Eye (tissue), 1 donor: ENCODE measurements around the gene LMOD3.
A peak's percentile ranks its signal among the peaks of the same experiment; 100 is the strongest.

ENCODE experiments used
- DNase-seq: peaks from one replicate; pipeline ENCODE4 v3.0.0-alpha.2; 2015

Gene LMOD3

DNA sequence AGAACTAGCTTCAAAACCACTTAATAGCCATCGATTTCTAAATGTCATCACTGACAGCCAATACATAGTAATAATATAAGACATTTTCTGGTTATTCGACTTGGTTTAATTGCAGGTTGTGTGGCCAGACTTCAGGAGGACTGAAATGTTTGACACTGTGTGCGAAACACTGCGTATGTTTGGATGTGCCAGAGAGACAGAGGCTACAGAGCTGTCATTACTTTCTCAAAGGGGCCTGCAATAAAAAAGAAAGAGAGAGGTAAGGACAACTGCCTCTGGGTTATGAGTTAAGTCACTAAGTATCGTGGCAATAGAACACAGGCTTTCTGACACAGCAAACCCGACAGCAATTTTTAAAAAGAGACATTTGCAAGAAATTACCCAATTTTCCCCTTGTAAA is 882 bp downstream of the LMOD3 start:
- no peak for DNase-seq

DNA sequence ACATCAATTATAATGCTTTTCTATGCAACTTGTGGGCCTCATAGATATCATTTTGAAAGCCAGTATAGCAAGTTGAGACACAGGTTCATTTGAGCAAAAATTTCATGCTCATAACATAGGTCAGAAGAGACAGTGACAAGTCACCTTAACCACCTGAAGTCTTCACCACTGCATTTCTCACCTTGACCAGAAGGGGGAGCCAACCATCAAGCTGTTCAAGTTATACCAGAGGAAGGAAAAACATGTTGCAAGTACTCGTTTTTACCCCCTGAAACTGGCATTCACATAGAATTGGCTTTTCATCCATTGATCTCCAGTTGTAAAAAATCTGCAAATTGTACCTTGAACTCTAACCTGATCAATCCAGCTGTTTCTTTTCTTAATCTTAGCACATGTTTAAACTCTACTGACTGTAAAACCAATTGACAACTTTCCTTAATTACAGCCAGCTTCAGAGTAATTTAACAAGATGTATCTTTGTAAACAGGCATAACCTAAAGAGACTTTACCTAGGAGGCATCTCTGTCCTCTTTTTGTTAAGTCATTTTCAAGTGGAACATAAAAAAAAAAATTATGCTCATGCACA is 1.4 kb downstream of the LMOD3 start:
- DNase-seq, result peak; percentile 89

DNA sequence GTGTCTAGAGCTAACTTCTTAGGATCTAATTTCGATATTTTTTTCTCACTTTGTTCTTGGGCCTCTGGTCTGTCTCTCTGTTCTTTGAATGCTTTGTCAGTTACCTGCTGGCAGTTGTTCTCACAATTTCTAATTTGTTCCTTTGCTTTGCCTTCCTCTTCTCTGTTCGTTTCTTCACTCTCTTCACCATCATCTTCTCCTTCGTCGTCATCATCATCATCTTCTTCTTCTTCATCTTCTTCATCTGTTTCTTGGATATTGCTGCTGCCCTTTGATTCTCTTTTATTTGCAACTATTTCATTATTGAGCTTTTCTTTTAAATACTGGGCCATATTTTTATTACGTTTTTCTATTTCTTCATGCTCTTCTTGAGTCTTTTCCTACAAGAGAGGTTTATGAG is 2.7 kb downstream of the LMOD3 start:
- DNase-seq, result no peak

DNA sequence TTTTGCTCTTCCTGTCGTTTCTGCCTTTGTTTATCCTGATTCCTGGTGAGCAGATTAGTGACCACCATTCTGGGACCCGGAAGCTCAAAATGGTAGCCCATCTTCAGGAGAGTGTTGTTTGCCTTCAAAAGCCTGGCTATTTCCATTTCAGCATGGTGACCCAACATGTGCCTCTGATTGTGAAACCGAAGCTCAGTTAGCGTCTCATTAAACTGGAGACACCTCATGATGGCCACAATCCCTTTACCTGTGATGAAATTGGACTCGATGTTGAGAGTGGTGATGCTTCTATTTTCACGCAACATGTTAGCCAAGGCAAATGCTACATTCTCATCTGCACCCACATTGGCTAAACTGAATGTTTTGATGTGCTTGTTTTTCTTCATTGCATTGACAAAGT is 3.3 kb downstream of the LMOD3 start:
- no peak for DNase-seq

DNA sequence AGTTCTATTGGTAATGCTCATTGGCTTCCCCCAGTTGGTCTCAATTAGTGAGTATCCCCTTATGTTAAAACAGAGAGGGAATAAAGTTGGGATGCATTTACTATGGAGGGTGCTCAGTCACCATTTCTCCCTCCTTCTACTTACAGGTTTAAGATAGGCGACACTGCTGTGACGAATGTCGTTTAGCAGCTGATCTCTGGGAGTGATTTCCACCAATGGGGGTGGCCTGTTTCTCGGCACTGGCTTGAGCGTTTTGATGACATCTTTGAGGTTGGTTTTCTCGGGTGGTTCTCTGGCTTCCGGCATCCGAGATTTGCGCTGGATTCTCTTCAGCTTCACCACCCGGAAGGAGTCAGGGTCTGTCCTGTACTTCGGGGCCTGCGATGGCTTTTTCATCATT is 3.8 kb downstream of the LMOD3 start:
- no peak for DNase-seq

DNA sequence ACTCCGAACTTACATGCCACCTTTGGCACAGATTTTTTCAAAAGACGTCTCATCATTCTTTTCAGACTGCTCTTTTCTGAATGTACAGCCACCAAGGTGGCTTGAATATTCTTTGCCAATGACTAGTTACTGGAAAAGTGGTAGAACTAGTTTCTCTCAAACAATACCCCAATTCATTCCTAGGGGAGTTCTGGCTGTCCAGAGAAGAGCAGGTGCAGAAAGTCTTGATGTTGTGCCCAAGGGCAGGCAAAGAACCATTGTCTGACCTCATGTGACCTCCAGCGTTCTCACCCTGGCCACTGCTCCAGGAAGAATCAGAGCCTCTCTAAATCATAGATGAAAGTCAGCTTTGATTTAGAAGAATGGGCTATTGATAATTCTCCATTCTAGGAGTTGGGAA is 5.5 kb downstream of the LMOD3 start:
- no peak for DNase-seq

DNA sequence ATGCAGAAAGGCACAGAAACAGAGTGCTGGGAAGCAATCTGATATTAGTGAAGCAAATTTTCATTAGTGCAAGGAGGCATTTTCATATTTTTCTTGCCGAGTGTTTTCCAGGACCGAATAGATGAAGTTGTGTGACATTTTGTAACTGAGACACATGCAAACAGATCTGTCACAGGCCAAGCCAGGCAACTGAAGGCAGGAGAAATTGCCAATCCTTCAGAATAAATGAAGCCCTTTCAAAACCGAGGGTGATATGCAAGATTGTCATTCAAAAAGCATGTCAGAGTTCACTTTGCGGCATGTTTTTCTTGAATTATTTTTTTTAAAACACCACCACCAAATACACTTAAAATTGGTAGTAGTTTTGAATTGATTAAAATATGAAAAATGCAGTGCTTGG is 6.2 kb downstream of the LMOD3 start:
- DNase-seq, result no peak

DNA sequence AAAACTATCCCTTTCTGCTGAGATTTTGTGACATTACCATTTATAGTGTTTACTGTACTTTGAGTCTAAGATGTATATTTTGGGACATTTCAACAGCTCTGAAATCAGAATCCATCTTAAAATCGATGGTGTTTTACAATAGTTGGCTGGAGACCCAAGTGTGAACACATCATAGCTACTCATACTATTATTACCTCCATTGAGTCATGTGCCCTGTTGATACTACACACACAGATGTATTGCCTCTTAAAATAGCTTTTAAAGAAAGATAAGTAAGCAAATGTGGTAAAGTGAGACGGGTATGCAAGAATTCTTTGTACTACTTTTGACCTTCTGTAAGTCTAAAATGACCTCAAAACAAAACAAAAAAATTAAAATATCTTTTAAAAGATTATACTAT is 6.7 kb downstream of the LMOD3 start:
- no peak for DNase-seq

DNA sequence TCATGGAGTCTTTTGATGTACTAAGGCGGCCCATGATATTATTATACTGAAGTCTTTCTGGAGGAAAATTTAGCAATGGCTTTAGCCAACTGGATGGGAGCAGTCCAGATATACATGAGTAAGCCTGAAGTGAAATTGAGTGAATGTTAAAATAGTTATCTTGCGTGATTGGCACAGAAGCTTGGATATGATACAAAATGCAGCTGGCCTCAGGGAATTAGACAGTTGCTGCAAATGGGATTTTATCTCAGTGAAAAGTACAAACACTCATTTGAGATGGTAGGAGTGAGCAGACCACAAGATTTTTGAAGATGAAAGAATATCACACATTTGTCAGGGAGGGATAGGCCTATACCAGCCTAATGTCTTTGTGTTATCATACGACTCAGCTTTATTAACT is 8.9 kb downstream of the LMOD3 start:
- DNase-seq, result no peak

DNA sequence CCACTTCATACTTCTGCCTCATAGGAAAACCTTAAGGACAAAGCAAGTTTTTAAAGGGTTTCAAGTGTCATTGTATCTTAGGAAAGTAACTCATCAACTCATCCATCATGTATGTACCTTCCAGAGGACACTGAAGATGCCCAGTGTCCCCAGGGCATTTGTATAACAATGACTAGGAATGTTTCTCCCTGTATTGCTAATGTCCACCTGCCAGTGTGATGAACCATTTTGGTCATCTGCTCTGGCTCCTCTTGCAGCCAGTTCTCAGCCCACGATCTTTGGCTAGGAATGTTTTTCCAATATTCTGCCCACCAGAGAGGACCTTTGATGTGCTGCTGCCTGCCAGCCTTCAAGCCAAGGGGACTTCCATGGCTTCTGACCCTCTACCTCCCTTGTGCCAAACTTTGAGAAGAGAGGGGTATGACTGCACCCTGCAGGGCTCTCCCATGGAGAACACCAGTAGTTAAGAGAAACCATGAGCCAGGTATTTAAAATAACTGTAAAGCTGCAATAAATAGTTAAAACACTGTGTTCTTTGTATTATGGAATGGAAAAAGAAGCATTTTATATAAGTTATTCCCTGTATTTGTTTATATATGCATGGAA is 11.4 kb downstream of the LMOD3 start:
- DNase-seq, result no peak

DNA sequence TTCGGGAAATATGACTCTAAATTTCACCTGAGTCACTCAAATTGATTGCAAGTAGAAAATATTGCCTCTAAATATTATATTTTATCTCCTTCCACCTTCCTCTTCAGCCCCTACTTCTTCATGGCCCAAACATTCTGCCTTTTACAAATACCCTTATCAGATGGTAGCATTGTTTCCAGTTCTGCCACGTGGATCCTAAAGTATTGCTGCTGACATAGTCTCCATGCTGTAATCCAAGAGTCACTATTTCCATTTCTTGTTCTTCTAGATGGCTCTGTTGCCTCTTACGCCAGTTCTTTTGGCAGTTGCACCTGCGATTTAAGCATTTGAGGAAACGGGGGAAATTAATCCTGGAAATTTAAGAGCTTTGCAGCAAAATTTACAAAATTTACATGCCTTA is 13.6 kb downstream of the LMOD3 start:
- no peak for DNase-seq

DNA sequence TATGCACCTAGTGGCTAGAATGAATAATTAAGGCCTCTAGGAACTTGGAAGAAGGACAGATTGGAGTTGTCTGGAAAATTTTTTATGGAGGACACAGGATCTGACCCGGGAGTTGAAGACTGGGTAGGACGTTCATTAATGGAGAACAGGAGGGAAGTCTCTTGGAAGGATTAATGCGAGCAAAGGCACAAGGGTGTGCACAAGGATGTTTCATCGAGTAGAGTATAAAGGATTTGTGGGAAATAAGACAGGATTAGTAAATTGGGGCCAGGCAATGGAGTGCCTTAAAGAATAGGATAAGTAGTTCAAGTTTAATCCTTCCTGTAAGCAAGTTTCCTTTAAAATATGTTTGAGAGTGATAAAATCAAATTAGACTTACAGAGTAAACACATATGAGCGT is 14.6 kb downstream of the LMOD3 start:
- DNase-seq, result no peak

DNA sequence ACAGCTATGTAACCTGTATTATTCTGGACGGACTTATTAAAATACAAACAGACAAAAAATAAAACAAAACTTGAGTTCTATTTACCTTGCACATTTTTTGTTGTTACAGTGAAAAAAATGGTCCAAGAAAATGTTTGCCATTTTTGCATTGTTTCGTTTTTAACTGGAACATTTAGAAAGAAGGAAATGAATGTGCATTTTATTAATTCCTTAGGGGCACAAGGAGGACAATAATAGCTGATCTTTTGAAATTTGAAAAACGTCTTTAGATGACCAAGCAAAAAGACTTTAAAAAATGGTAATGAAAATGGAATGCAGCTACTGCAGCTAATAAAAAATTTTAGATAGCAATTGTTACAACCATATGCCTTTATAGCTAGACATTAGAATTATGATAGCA is 17.1 kb downstream of the LMOD3 start:
- no peak for DNase-seq

DNA sequence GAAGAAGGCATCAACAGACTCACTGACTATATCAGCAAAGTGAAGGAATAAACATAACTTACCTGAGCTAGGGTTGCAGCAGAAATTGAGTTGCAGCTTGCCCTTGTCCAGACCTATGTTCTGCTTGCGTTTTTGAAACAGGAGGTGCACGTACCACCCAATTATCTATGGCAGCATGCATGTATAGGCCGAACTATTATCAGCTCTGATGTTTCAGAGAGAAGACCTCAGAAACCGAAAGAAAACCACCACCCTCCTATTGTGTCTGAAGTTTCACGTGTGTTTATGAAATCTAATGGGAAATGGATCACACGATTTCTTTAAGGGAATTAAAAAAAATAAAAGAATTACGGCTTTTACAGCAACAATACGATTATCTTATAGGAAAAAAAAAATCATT is 17.8 kb downstream of the LMOD3 start:
- DNase-seq, result no peak

DNA sequence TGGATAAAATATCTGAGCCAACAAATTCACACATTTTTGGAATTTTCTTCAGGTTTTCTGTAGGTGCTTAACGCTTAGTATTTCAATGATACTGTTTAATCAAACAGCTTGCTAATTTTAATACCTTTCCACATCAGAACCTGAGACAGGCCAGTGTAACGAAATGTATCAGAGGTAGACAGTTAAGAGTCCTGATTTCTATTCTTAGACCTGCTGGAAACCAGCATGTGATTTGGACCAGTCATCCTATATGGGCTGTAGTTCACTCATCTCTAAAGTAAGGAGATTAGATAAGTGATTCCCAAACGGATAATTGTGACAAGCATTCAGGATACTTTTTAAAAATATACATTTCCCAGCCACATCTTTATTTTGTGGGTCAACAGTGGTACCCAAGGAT is 19.3 kb downstream of the LMOD3 start:
- DNase-seq, result no peak

DNA sequence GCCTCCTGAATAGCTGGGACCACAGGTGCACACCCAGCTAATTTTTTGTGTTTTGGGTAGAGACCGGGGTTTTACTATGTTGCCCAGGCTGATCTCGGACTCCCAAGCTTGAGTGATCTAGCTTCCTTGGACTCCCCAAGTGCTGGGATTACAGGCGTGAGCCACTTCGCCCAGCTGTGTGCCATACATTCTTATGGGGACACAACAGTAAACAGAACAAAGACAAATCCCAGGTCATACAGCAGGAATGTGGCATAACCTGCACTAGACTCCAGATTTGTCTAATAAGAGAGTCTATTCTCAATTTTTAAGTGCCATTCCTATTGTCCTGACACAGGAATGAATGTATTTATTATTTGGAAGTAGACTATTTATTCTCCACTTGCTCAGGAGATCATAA is 20.0 kb downstream of the LMOD3 start:
- DNase-seq, result no peak

DNA sequence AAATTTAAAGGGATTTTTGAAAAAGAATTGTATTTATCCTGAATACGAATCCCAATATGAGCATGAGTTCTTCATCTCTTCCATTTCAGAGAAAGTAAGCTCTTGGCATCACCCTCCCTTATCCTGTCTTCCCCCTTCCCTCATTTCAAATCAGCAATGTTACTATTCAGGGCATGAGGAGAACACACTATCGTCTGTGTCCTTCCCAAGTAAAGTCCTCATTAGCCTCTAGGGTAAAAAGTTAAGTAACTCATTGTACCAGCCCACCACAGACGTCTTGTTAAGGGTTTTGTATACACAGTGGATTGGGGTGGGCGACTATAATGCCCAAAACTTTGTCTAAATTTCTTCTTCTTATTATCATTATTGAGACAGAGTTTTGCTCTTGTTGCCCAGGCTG is 22.8 kb downstream of the LMOD3 start:
- DNase-seq, result no peak

DNA sequence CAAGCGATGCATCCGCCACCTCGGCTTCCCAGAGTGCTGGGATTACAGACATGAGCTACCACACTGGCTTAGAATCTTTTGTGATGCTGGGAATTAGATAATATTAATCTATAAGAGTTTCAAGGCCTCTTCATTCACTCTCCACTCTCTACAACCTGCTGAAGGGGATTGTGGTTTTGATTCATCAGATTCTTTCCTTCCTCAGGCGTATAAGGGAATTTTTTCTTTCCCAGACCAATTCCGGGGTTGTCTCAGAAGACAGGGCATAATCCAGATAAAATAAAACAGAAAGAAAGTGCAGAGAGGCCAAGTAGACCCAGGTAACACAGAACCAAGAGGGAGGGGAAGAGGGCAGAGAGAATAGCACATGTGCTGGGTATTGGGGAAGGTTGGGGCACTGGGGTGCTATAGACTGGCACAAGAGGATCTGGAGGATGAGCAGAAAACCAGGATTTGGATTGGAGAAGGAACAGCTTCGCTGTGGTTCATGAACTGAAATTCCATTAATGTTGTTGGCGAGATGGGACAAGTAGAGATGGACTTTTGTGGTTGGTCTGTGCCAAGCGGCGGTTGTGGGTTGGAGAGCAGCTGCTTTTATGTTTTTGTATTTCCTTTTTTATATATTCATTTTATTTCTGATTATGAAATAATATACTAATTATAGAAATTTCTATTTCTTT is 24.8 kb downstream of the LMOD3 start:
- DNase-seq, result no peak

DNA sequence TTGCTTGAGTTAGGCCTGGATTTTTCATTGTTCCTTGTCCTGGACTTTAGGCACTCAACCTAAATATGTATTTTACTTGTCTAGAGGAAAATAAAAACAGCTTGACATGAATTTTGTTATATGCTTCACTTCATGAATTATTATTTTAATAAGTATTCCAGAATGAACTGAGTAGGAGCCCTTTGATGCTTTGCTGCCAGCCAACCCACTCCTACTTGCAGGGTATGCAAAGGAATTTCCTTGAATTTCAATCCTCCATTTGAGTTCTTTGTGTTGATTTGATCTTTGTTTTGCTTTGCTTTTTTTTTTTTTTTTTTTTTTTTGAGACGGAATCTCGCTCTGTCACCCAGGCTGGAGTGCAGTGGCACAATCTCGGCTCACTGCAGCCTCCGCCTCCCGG is 26.1 kb downstream of the LMOD3 start:
- DNase-seq, result no peak

DNA sequence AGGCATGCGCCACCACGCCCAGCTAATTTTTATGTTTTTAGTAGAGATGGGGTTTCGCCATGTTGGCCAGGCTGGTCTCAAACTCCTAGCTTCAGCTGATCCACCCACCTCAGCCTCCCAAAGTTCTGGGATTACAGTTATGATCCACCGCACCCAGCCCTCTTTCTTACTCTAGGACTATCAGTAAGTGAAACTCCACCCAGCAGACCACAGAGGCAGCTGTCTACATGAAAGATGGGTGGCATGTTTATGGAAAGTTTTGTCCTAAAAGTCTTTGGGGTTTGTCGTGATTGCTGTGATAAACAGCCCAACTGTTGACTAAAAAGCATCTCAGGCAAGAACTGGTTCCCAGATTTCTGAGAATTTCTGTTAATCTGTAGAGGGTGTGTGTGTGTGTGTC is 26.8 kb downstream of the LMOD3 start:
- no peak for DNase-seq

DNA sequence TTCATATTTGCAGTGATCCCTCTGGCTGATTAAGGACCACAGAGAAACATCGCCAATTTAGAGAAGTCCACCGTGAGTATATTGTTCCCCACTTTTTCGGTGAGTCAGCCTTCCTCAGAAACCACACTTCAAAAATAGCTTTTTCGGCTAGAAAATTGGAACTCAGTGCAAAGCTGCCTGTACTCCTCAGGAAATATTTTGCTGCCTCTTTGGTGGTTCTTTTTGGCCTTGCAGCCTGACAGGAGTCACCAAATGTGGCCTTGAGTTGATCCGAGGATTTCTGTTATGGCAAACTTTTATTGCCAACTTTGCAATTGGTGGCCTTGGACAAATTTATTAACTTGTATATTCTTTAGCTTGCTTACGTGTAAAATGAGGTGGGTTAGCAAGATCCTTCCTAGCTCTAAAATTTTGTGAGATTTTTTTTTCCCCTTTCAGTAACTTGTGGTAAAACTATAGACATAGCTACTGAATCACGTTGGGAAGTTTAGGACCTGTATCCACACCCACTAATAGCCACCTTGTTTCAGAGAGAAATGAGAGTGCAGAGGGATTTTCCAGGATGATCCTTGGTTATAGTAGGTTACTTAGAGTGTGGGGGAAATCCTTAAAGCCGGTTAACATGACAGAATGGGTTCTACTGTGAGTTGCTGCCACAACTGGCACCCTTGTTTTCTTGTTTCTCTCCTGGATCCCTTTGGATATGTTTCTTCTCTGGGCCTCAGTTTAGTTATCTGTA is 27.8 kb downstream of the LMOD3 start:
- DNase-seq, result no peak

DNA sequence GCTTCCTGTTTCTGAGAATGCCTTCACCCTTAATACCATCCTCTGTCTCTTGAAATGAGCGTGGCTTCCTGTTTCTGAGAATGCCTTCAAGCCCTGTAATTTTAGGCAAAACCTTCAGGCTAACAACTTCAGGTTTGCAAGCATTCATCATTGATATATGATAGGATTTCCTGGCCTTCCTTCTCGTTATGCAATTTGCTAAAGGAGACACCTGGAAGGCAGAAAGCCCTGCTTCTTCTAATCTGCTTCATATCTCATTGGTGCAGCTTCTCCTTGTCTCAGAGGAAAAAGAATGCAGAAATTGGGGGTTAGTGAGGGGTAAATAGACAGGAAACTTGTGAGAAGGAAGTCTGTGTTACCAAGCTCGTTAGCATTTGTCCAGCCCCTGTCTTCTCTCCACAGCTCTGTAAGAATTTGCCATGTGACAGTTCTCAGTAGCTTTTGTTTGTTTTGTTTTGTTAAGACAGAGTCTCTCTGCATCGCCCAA is 30.3 kb downstream of the LMOD3 start:
- DNase-seq, result no peak

DNA sequence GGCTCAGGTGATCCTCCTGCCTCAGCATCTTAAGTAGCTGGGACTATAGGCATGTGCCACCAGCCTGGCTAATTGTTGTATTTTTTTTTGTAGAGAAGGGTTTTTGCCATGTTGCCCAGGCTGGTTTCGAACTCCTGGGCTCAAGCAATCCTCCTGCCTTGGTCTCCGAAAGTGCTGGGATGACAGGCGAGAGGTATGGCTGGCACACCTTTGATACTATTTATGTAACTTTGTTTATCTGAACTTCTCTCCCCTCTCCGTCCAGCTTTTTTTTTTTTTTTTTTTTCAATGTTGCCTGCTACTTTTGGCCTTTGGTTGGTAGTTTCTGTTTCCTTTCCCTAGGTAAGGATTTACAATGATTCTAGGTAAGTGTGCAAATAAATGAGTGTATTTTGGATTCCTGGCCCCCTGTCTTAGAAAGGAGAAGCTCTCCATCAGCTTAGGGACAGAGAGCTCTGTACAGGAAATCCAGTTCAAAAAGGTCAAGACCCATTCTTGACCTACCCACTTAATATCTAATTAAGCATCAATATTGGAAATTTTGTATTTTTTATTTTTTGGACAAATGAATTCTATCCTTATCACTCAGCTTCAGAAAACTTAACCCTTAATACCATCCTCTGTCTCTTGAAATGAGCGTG is 30.9 kb downstream of the LMOD3 start:
- DNase-seq, result no peak

DNA sequence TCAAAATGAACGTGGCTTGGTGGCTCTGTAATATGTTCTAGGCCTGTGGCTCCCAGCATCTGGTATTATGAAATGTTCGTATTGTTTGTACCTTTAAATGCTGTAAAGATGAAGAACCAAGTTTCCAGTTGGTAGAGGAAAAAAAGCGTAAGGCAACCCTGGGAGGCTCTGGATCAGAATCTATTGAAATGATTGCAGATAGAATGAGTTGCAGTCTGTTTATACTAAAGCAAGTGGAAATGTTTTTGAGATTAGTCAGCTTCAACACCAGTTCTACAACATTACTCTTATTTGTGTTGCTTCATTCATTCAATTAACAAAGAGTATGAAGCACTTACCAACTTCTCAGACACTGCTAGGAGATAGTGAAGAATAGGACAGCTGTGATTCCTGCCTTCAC is 32.4 kb downstream of the LMOD3 start:
- DNase-seq, result no peak
